Occipital lobe (tissue), 2 donors: ENCODE results near the gene SLC39A13. TPM values are rescaled to one million over a fixed set of nuclear protein-coding genes. Genes with fewer than 3 reads are reported as not detected.

ENCODE experiments used
- DNase-seq: peaks from one replicate; lab custom pipeline; 2025; lab: John Stamatoyannopoulos, UW
- total RNA-seq: library from RNA; depleted of rRNA; stranded (reverse); fragments of >200 nt; gene quantifications from one replicate; pipeline ENCODE4 v1.2.3, GENCODE V29; 2014

Gene SLC39A13
- total RNA-seq, 1 donor from 2014 or later, result 8.9 TPM

- DNase-seq, result no peak
Observed at GRCh38 chr11:47384498-47384897, 23.9 kb upstream of the SLC39A13 start.

- DNase-seq, result no peak
Observed at GRCh38 chr11:47387944-47388696, 20.3 kb upstream of the SLC39A13 start.

- no peak for DNase-seq
Observed at GRCh38 chr11:47388697-47389576, 19.5 kb upstream of the SLC39A13 start.

- DNase-seq, result no peak
Observed at GRCh38 chr11:47389577-47390421, 18.6 kb upstream of the SLC39A13 start.

GRCh38 chr11:47390422-47390760 is 18.0 kb upstream of the SLC39A13 start:
- no peak for DNase-seq

- no peak for DNase-seq
Observed at GRCh38 chr11:47391077-47391583, 17.3 kb upstream of the SLC39A13 start.

GRCh38 chr11:47391711-47392432 is 16.5 kb upstream of the SLC39A13 start:
- DNase-seq, result no peak

GRCh38 chr11:47392546-47393162 is 15.7 kb upstream of the SLC39A13 start:
- no peak for DNase-seq

- no peak for DNase-seq
Observed at GRCh38 chr11:47393163-47394049, 15.0 kb upstream of the SLC39A13 start.

GRCh38 chr11:47394050-47394321 is 14.4 kb upstream of the SLC39A13 start:
- no peak for DNase-seq

- DNase-seq, result no peak
Observed at GRCh38 chr11:47394322-47395222, 13.8 kb upstream of the SLC39A13 start.

- DNase-seq, result no peak
Observed at GRCh38 chr11:47395223-47396048, 13.0 kb upstream of the SLC39A13 start.

- DNase-seq, result no peak
Observed at GRCh38 chr11:47396049-47396320, 12.4 kb upstream of the SLC39A13 start.

- no peak for DNase-seq
Observed at GRCh38 chr11:47398011-47398410, 10.4 kb upstream of the SLC39A13 start.

GRCh38 chr11:47398551-47398950 is 9.8 kb upstream of the SLC39A13 start:
- no peak for DNase-seq

- no peak for DNase-seq
Observed at GRCh38 chr11:47399860-47400767, 8.3 kb upstream of the SLC39A13 start.

GRCh38 chr11:47400768-47401279 is 7.6 kb upstream of the SLC39A13 start:
- no peak for DNase-seq
